Activated T-cell treated with anti-CD3 and anti-CD28 coated beads, Interleukin-2, amount 50 U/mL, for 24 hours (primary cell): Measurements from ENCODE around the gene LHFPL3.
"Not testable (repeated sequence)": the region's sequence is repeated elsewhere in the genome, so short reads cannot be mapped to it uniquely, and the experiment has no call there.

Experiments
- DNase-seq: peaks from one replicate; pipeline ENCODE4 v3.0.0-alpha.2; 2020
- H3K27ac Mint-ChIP-seq: 2 replicates; pipeline ENCODE4 v1.8.0; 2020; ENCODE audit warnings: mild to moderate bottlenecking, mixed read lengths
- H3K27me3 Mint-ChIP-seq: 2 replicates; pipeline ENCODE4 v1.8.0; 2020; ENCODE audit warnings: mixed read lengths
- H3K36me3 Mint-ChIP-seq: 2 replicates; pipeline ENCODE4 v1.8.0; 2020; ENCODE audit warnings: low read depth, mixed read lengths
- H3K4me1 Mint-ChIP-seq: 2 replicates; pipeline ENCODE4 v1.8.0; 2020; ENCODE audit warnings: low read depth, mixed read lengths
- H3K4me3 Mint-ChIP-seq: 2 replicates; pipeline ENCODE4 v1.8.0; 2020; ENCODE audit warnings: mild to moderate bottlenecking, moderate library complexity, mixed read lengths
- H3K9me3 Mint-ChIP-seq: 2 replicates; pipeline ENCODE4 v1.8.0; 2020; ENCODE audit warnings: mixed read lengths

Gene LHFPL3

GRCh38 chr7:104906556-104906955 is 578.2 kb downstream of the LHFPL3 start:
- peaks cover 12% of the 10 kb centered on the region for H3K27me3 Mint-ChIP-seq
- no peaks in the 10 kb centered on the region for H3K36me3 Mint-ChIP-seq
- H3K9me3 Mint-ChIP-seq = no peaks in the 10 kb centered on the region
- no peak overlapping the region for H3K27ac Mint-ChIP-seq
- no peak for DNase-seq
- no peaks in the 10 kb centered on the region for H3K4me1 Mint-ChIP-seq
- H3K4me3 Mint-ChIP-seq = no peak overlapping the region

DNA sequence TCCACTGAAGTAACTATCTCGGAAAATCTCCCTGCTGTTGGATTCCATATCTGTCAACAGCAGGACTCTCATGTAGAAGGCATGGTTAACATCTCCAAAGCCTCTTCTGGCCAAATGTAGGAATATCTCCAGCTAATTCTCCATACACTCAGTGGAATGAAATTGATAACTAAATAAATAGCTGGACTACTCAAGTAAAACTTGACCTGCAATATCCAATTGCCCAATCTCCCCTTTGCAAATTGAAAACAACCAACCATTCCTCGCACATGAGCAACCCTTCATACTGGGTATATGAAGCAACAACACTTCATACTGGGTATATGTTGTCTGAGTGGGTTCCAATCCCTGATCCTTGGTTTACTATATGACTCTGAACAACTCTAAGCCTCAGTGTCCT is 580.2 kb downstream of the LHFPL3 start:
- Mint-ChIP-seq H3K27ac (no peak overlapping the region), H3K4me1 (no peaks in the 10 kb centered on the region), H3K36me3 (no peaks in the 10 kb centered on the region), H3K27me3 (peaks cover 9% of the 10 kb centered on the region), H3K9me3 (no peaks in the 10 kb centered on the region), H3K4me3 (no peak overlapping the region)
- DNase-seq = no peak

- Mint-ChIP-seq H3K27ac (no peak overlapping the region), H3K9me3 (no peaks in the 10 kb centered on the region), H3K4me1 (no peaks in the 10 kb centered on the region), H3K36me3 (no peaks in the 10 kb centered on the region), H3K4me3 (no peak overlapping the region), H3K27me3 (peaks cover 6% of the 10 kb centered on the region)
- DNase-seq = no peak
These were observed 580.7 kb downstream of the LHFPL3 start for GRCh38 chr7:104909096-104909495.

DNA sequence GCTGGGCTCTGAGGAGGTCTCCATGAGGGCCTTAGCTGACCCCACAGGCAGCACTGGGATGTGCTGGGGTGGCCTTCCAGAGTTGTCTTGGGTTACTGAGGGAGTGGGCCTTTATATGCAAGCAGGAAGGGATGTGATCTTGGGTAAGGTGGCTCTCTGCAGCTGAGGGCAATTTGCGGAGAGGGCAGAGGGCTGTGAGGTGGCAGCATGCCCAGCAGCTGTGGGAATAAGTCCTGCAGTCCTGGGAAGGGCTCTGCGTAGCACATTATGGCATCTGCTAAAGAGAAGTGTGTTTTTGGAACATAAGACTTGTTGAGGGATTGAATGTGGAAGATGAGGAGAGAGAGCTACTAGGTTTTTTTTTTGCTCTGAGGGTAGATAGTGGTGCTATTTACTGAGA is 586.0 kb downstream of the LHFPL3 start:
- Mint-ChIP-seq H3K4me3 (no peak overlapping the region), H3K4me1 (no peaks in the 10 kb centered on the region), H3K36me3 (no peaks in the 10 kb centered on the region), H3K9me3 (no peaks in the 10 kb centered on the region), H3K27ac (no peak overlapping the region), H3K27me3 (no peaks in the 10 kb centered on the region)
- DNase-seq = no peak

DNA sequence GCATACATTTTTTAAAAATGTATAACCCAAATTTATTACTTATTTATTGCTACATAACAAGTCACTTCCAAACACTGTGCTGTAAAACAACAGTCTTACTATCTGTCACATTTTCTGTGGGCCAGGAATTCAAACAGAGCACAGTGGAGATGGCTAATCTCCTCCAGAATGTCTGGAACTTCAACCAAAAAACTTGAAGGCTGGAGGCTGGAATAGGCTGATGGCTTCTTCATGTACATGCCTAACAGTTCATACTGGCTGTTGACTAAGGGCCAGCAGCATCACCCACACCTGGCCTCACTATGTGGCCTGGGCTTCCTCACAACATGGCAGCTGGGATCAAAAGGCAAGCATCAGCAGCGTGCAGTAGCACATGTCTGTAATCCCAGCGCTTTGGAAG is 593.2 kb downstream of the LHFPL3 start:
- Mint-ChIP-seq H3K36me3 (no peaks in the 10 kb centered on the region), H3K27me3 (no peaks in the 10 kb centered on the region), H3K4me1 (peaks cover 6% of the 10 kb centered on the region), H3K27ac (no peak overlapping the region), H3K4me3 (no peak overlapping the region), H3K9me3 (no peaks in the 10 kb centered on the region)
- DNase-seq = no peak

DNA sequence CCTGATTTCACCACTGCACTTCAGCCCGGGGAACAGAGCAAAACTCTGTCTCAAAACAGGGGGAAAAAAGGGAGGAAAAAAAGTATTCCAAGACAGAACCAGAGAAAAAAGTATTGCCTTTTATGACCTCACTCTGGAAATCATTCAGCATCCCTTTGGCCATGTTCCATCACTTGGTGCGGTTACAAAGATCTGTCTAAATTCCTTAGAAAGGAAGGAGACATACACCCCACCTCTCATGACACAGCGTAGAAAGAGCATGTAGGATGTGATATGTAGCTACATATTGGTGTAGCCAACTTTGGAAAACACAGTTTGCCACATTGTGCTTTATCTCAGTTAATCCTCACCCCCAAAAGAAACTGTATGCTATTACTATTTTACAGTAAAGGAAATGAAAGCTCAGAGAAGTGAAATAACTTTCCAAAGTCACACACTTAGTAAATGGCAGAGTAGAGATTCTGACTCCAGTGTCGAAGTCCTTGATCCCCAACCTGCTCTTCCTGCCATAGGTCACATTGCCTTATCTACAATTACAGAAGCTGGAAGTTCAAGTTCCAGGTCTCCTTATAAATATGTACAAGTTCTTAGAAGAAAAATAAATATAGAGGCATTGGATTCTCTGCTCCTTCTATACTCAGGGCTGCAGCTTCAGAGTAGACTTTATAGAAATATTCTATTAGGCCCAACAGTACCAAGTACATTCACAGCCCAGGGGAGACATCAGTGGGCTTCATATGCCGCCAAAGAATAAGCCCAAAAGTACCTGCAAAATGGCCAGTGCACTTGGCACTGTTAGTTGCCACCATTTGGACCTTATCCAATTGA is 594.0 kb downstream of the LHFPL3 start:
- Mint-ChIP-seq H3K36me3 (no peaks in the 10 kb centered on the region), H3K4me1 (peaks cover 6% of the 10 kb centered on the region), H3K4me3 (no peak overlapping the region), H3K27me3 (no peaks in the 10 kb centered on the region), H3K9me3 (no peaks in the 10 kb centered on the region), H3K27ac (no peak overlapping the region)
- DNase-seq = no peak

- no peaks in the 10 kb centered on the region for H3K36me3 Mint-ChIP-seq
- no peaks in the 10 kb centered on the region for H3K27me3 Mint-ChIP-seq
- peaks cover 6% of the 10 kb centered on the region for H3K4me1 Mint-ChIP-seq
- H3K27ac Mint-ChIP-seq = peak overlapping the region; percentile 73
- H3K9me3 Mint-ChIP-seq = no peaks in the 10 kb centered on the region
- no peak overlapping the region for H3K4me3 Mint-ChIP-seq
- peak; percentile 76 for DNase-seq
These were observed 594.6 kb downstream of the LHFPL3 start for GRCh38 chr7:104923010-104923421.

GRCh38 chr7:104926189-104926588 is 597.8 kb downstream of the LHFPL3 start:
- not testable (repeated sequence) for H3K4me1 Mint-ChIP-seq, H3K27ac Mint-ChIP-seq, DNase-seq, H3K27me3 Mint-ChIP-seq, H3K36me3 Mint-ChIP-seq, H3K4me3 Mint-ChIP-seq, H3K9me3 Mint-ChIP-seq

DNA sequence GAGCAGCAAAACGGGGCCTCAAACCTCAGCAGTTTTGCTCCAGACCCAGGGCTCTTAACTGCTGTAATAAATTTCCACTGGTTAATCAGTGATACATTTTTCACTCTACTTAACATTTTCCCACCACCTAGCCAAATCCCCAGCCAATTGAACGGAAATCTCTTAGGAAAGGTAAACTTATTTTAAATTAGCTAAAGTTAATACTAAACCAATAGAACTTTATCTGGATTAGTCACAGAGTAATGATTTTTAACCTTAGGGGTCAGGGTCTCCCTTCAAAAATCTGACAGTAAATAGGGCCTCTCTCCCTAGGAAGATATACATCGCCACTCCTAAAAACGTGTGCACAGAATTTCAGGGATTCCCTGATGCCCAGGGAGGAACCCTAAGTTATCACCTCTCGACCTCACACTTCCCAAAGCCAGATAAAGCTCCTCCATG is 598.2 kb downstream of the LHFPL3 start:
- no peaks in the 10 kb centered on the region for H3K36me3 Mint-ChIP-seq
- no peaks in the 10 kb centered on the region for H3K27me3 Mint-ChIP-seq
- no peak for DNase-seq
- H3K9me3 Mint-ChIP-seq = no peaks in the 10 kb centered on the region
- H3K4me3 Mint-ChIP-seq = no peak overlapping the region
- H3K4me1 Mint-ChIP-seq = peaks cover 6% of the 10 kb centered on the region
- H3K27ac Mint-ChIP-seq = no peak overlapping the region

GRCh38 chr7:104927055-104927454 is 598.7 kb downstream of the LHFPL3 start:
- Mint-ChIP-seq H3K27me3 (no peaks in the 10 kb centered on the region), H3K4me1 (peaks cover 6% of the 10 kb centered on the region), H3K27ac (no peak overlapping the region), H3K36me3 (no peaks in the 10 kb centered on the region), H3K9me3 (no peaks in the 10 kb centered on the region), H3K4me3 (no peak overlapping the region)
- no peak for DNase-seq

GRCh38 chr7:104928721-104929400 is 600.5 kb downstream of the LHFPL3 start:
- Mint-ChIP-seq H3K27me3 (no peaks in the 10 kb centered on the region), H3K9me3 (no peaks in the 10 kb centered on the region), H3K36me3 (no peaks in the 10 kb centered on the region), H3K4me3 (no peak overlapping the region), H3K27ac (no peak overlapping the region), H3K4me1 (no peaks in the 10 kb centered on the region)
- no peak for DNase-seq

DNA sequence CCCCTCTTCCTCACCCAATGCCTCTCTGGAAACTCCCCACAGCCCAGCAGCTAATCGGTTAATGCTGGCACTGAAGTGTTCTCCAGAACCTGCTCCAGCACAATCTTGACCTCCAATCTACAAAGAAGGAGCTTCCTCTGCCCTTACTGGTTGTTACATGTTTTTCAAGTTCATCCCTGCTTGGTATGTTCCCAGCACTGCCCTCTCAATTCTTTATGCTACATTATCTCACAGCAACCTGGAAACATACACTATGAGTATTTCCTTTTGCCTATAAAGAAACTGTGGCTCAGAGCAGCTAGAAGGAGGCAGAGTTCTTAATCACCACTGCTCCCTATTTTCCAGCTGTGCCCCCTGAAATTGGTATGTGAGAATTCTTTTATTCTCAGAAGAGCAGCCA is 601.5 kb downstream of the LHFPL3 start:
- no peak overlapping the region for H3K27ac Mint-ChIP-seq
- H3K36me3 Mint-ChIP-seq = no peaks in the 10 kb centered on the region
- H3K27me3 Mint-ChIP-seq = no peaks in the 10 kb centered on the region
- no peaks in the 10 kb centered on the region for H3K9me3 Mint-ChIP-seq
- no peak for DNase-seq
- no peak overlapping the region for H3K4me3 Mint-ChIP-seq
- no peaks in the 10 kb centered on the region for H3K4me1 Mint-ChIP-seq

GRCh38 chr7:104931181-104931781 is 602.9 kb downstream of the LHFPL3 start:
- no peak for DNase-seq
- Mint-ChIP-seq H3K9me3 (no peaks in the 10 kb centered on the region), H3K36me3 (no peaks in the 10 kb centered on the region), H3K27me3 (no peaks in the 10 kb centered on the region), H3K27ac (no peak overlapping the region), H3K4me3 (no peak overlapping the region), H3K4me1 (no peaks in the 10 kb centered on the region)

DNA sequence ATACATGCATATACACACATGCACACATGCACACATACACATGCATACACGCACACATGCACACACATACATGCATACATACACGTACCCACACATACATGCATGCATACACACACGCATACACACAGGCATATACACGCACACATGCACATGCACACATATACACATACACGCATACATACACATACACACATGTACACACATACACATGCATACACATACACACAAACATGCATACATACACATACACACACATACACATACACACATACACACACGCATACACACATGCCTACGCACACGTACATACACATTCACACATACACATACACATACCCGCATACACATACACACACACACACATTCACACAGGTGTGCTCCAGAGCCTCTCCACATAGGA is 604.6 kb downstream of the LHFPL3 start:
- no peaks in the 10 kb centered on the region for H3K9me3 Mint-ChIP-seq
- no peak overlapping the region for H3K4me3 Mint-ChIP-seq
- H3K36me3 Mint-ChIP-seq = no peaks in the 10 kb centered on the region
- H3K4me1 Mint-ChIP-seq = no peaks in the 10 kb centered on the region
- DNase-seq = no peak
- no peaks in the 10 kb centered on the region for H3K27me3 Mint-ChIP-seq
- H3K27ac Mint-ChIP-seq = no peak overlapping the region

- Mint-ChIP-seq H3K36me3 (no peaks in the 10 kb centered on the region), H3K9me3 (no peaks in the 10 kb centered on the region), H3K4me1 (no peaks in the 10 kb centered on the region), H3K27me3 (no peaks in the 10 kb centered on the region), H3K27ac (no peak overlapping the region), H3K4me3 (no peak overlapping the region)
- DNase-seq = no peak
These were observed 605.2 kb downstream of the LHFPL3 start for GRCh38 chr7:104933521-104933988.
